PFSK-1 (cell line): ENCODE measurements around the gene PHPT1.
A peak's percentile ranks its signal among the peaks of the same experiment; 100 is the strongest.

Experiments used
- FOXP2 ChIP-seq: optimal IDR thresholded peaks from 2 replicates; pipeline ENCODE3; 2011; ENCODE audit warnings: borderline replicate concordance, control low read depth, inconsistent platforms; ENCODE audit not compliant: insufficient read depth; ENCODE audit errors: extremely low read length, extremely low read depth
- POLR2AphosphoS5 ChIP-seq: IDR thresholded peaks from 2 replicates; pipeline ENCODE4 v1.6.1; 2012; ENCODE audit warnings: low read depth, mild to moderate bottlenecking, control low read depth, low read length, moderate library complexity
- REST ChIP-seq, 2 experiments: IDR thresholded peaks; 2 replicates each; pipeline versions ENCODE4 v1.6.1 to v1.8.0; 2011 to 2012; ENCODE audit warnings: low read depth in 2 of 2, low read length in 2 of 2, control low read depth in 1 of 2, inconsistent platforms in 1 of 2, mild to moderate bottlenecking in 1 of 2, moderate library complexity in 1 of 2; ENCODE audit not compliant: insufficient read depth in 1 of 2
- SIN3A ChIP-seq: IDR thresholded peaks from 2 replicates; pipeline ENCODE4 v1.6.1; 2012; ENCODE audit warnings: mild to moderate bottlenecking, low read length, moderate library complexity, borderline replicate concordance; ENCODE audit not compliant: insufficient read depth
- TAF1 ChIP-seq: IDR thresholded peaks from 2 replicates; pipeline ENCODE4 v1.6.1; 2012; ENCODE audit warnings: low read length, control low read depth, borderline replicate concordance; ENCODE audit not compliant: insufficient read depth

Gene PHPT1

GRCh38 chr9:136807281-136808074 lies 41.7 kb upstream of the PHPT1 start, which contains the start of gene RABL6:
RABL6 (plus strand) TSS chr9:136807948; CDS start chr9:136808197, 249 bp downstream.
- TF ChIP-seq TAF1 (peak; percentile 96), SIN3A (no peak), REST (IDR thresholded peaks at IDR 0.05; ENCODE audit: insufficient read depth in 1 of 2, low read depth in 2 of 2, low read length in 2 of 2) (no peak), FOXP2 (no peak), POLR2AphosphoS5 (peak; percentile 73; the same call in 1 of the 2 replicates)

- TF ChIP-seq POLR2AphosphoS5, result no peak
- no peak for TF ChIP-seq SIN3A
- no peak for TF ChIP-seq TAF1
- TF ChIP-seq REST (IDR thresholded peaks at IDR 0.05; ENCODE audit: insufficient read depth in 1 of 2, low read depth in 2 of 2, low read length in 2 of 2), result no peak
- no peak for TF ChIP-seq FOXP2
Observed at GRCh38 chr9:136808075-136808805, 41.0 kb upstream of the PHPT1 start.

GRCh38 chr9:136808806-136809158 lies 40.4 kb upstream of the PHPT1 start:
- TF ChIP-seq SIN3A, result no peak
- TF ChIP-seq TAF1, result no peak
- no peak for TF ChIP-seq POLR2AphosphoS5
- TF ChIP-seq FOXP2, result no peak
- no peak for TF ChIP-seq REST (IDR thresholded peaks at IDR 0.05; ENCODE audit: insufficient read depth in 1 of 2, low read depth in 2 of 2, low read length in 2 of 2)

- TF ChIP-seq REST (IDR thresholded peaks at IDR 0.05; ENCODE audit: insufficient read depth in 1 of 2, low read depth in 2 of 2, low read length in 2 of 2), result no peak
- no peak for TF ChIP-seq FOXP2
- no peak for TF ChIP-seq SIN3A
- no peak for TF ChIP-seq TAF1
- TF ChIP-seq POLR2AphosphoS5, result no peak
Observed at GRCh38 chr9:136814725-136815421, 34.3 kb upstream of the PHPT1 start.
